ENCODE data around the gene WDR88.

DNA sequence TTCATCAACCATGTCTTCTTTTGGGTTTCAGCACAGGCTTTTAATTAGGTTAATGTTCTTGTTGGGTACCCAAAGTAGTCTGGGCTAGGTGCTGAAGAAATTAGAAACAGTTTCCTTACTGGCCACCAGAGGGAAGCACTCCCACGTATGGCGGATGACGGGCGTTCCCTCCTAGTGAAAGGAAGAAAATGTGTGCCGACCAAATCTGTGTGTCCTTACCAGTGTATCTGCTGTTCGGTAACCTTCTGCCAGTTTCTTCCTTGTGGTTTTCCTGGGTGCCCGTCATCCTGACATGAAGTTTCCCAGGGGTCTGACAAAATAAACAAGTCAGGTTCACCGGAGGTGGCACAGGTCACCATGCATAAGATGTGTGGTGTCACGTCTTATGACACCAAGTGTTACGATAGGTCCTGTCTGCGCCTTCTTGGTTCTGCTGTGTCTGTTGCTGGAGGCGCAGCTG lies 6.0 kb upstream of the WDR88 start:
- TF ChIP-seq SIN3A (IDR thresholded peaks at IDR 0.05; ENCODE audit: borderline replicate concordance, insufficient read depth, low read length) = no peak
- no peak for TF ChIP-seq TAF1 (IDR thresholded peaks at IDR 0.05; ENCODE audit: borderline replicate concordance, insufficient read depth, low read length)
- TF ChIP-seq POLR2AphosphoS5 (IDR thresholded peaks at IDR 0.05; ENCODE audit: low read depth, low read length) = no peak
- TF ChIP-seq, protein P1, sequence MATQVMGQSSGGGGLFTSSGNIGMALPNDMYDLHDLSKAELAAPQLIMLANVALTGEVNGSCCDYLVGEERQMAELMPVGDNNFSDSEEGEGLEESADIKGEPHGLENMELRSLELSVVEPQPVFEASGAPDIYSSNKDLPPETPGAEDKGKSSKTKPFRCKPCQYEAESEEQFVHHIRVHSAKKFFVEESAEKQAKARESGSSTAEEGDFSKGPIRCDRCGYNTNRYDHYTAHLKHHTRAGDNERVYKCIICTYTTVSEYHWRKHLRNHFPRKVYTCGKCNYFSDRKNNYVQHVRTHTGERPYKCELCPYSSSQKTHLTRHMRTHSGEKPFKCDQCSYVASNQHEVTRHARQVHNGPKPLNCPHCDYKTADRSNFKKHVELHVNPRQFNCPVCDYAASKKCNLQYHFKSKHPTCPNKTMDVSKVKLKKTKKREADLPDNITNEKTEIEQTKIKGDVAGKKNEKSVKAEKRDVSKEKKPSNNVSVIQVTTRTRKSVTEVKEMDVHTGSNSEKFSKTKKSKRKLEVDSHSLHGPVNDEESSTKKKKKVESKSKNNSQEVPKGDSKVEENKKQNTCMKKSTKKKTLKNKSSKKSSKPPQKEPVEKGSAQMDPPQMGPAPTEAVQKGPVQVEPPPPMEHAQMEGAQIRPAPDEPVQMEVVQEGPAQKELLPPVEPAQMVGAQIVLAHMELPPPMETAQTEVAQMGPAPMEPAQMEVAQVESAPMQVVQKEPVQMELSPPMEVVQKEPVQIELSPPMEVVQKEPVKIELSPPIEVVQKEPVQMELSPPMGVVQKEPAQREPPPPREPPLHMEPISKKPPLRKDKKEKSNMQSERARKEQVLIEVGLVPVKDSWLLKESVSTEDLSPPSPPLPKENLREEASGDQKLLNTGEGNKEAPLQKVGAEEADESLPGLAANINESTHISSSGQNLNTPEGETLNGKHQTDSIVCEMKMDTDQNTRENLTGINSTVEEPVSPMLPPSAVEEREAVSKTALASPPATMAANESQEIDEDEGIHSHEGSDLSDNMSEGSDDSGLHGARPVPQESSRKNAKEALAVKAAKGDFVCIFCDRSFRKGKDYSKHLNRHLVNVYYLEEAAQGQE (IDR thresholded peaks at IDR 0.05; ENCODE audit: insufficient read depth in 1 of 2, low read depth in 2 of 2, low read length in 2 of 2) = no peak
- TF ChIP-seq FOXP2 (optimal IDR thresholded peaks at IDR 0.05; ENCODE audit: borderline replicate concordance, extremely low read depth, extremely low read length, insufficient read depth) = no peak
